Measurements from ENCODE around the gene SZRD1. TPM values are rescaled to one million over a fixed set of nuclear protein-coding genes. Genes with fewer than 3 reads are reported as not detected.

The SZRD1 gene
- total and polyA plus RNA-seq, 2 of the 4 experiments (the other 2 are of a cell fraction): 119 to 149 TPM

- H4K20me1 ChIP-seq (ENCODE audit: insufficient read depth, low read length): no peaks in the 10 kb centered on the region
- no peaks in the 10 kb centered on the region for H3K9me3 ChIP-seq (ENCODE audit: control insufficient read depth, insufficient read depth, low read length)
- no peak for DNase-seq
- no peak overlapping the region for H4K8ac ChIP-seq (ENCODE audit: low read depth in 2 of 2, low read length in 2 of 2)
- intact Hi-C loops (cut with micrococcal nuclease) (no loop called here), in situ Hi-C loops (cut with MboI; ENCODE audit: low sequenced_read_pairs) (no loop called here), dilution Hi-C loops (cut with HindIII; ENCODE audit: low sequenced_read_pairs, unreplicated experiment) (no loop called here)
- H3K23ac ChIP-seq (ENCODE audit: low read depth, low read length): no peak overlapping the region
- no peak overlapping the region for H2AK5ac ChIP-seq (ENCODE audit: low read depth, low read length)
- no peak overlapping the region for H2BK15ac ChIP-seq (ENCODE audit: low read depth, low read length)
- no peak for ATAC-seq (ENCODE audit: low read depth)
- H2AFZ ChIP-seq (replicated peaks; ENCODE audit: low read length, poor library complexity): no peak overlapping the region
- no peak overlapping the region for H3K18ac ChIP-seq (ENCODE audit: low read depth, low read length)
- CTCF ChIA-PET: no interaction called here
- 80% methylated on average over 2 of the region's 4 CpGs; no CpG with 5 or more reads in 1 of the 2 experiments for WGBS, 2 experiments (ENCODE audit: extremely low coverage in 2 of 2, insufficient read length in 1 of 2)
- H3K14ac ChIP-seq (replicated peaks; ENCODE audit: low read depth, low read length): no peak overlapping the region
- no peaks in the 10 kb centered on the region for H3K9me1 ChIP-seq (ENCODE audit: insufficient read depth, low read length)
- H3K4ac ChIP-seq (ENCODE audit: low read depth, low read length): no peak overlapping the region
- H2BK20ac ChIP-seq (ENCODE audit: low read depth, low read length): no peak overlapping the region
- no peak overlapping the region for H3K9ac ChIP-seq (ENCODE audit: low read depth, low read length)
- H3K4me3 ChIP-seq (ENCODE audit: insufficient read depth, low read depth, low read length): no peak overlapping the region
- H4K5ac ChIP-seq (ENCODE audit: low read depth, low read length): no peak overlapping the region
- H3K36me3 ChIP-seq (ENCODE audit: control insufficient read depth, insufficient read depth, low read length): no peaks in the 10 kb centered on the region
- H4K91ac ChIP-seq (ENCODE audit: insufficient read depth, low read depth, low read length): no peak overlapping the region
- POLR2A ChIA-PET (ENCODE audit: unreplicated experiment): no interaction called here
- no peaks in the 10 kb centered on the region for H3K4me1 ChIP-seq (ENCODE audit: control insufficient read depth, insufficient read depth, low read length)
- H2BK5ac ChIP-seq (ENCODE audit: low read depth, low read length, poor library complexity, severe bottlenecking): no peak overlapping the region
- no peak overlapping the region for H2AK9ac ChIP-seq (replicated peaks; ENCODE audit: low read depth, low read length, poor library complexity)
- peaks cover 4% of the 10 kb centered on the region; the same call in 1 of the 2 replicates for H3K27me3 ChIP-seq (ENCODE audit: control insufficient read depth, insufficient read depth, low read length)
- no peak overlapping the region for H3K4me2 ChIP-seq (ENCODE audit: low read depth, low read length)
- no peak for TF ChIP-seq NFE2L2 (IDR thresholded peaks at IDR 0.05; ENCODE audit: low read depth, low read length)
- TF ChIP-seq RFX5 (IDR thresholded peaks at IDR 0.05; ENCODE audit: low read depth, low read length): no peak
- TF ChIP-seq MAZ (IDR thresholded peaks at IDR 0.05; ENCODE audit: borderline replicate concordance, low read depth, low read length): no peak
- TF ChIP-seq ELK1 (IDR thresholded peaks at IDR 0.05; ENCODE audit: borderline replicate concordance, low read depth, low read length): no peak
- TF ChIP-seq RAD21 (IDR thresholded peaks at IDR 0.05; ENCODE audit: low read length): no peak
- TF ChIP-seq CEBPB (IDR thresholded peaks at IDR 0.05; ENCODE audit: low read depth, low read length): no peak
- TF ChIP-seq FOS (IDR thresholded peaks at IDR 0.05; ENCODE audit: low read depth, low read length): no peak
- no peak for TF ChIP-seq MXI1 (IDR thresholded peaks at IDR 0.05; ENCODE audit: borderline replicate concordance, low read depth, low read length)
- no peak for TF ChIP-seq USF2 (IDR thresholded peaks at IDR 0.05; ENCODE audit: low read depth, low read length)
- H2BK120ac ChIP-seq (ENCODE audit: low read depth, low read length): no peak overlapping the region
- no peak overlapping the region for H3K56ac ChIP-seq (ENCODE audit: extremely low read depth, insufficient read depth, low read length)
- H3K27ac ChIP-seq (ENCODE audit: insufficient read depth, low read length): no peak overlapping the region
- no TSS peak for BruUV-seq (replicated peaks)
- H3K79me1 ChIP-seq (ENCODE audit: low read depth in 1 of 2, low read length in 2 of 2): no peaks in the 10 kb centered on the region
These were observed 67.0 kb downstream of the SZRD1 start for GRCh38 chr1:16434007-16434406.

Measured in IMR-90 (cell line).